HepG2 (cell line): ENCODE results near the gene SLC17A9. TPM values are rescaled to one million over a fixed set of nuclear protein-coding genes. Genes with fewer than 3 reads are reported as not detected.

Experiments used
- BCL3 ChIP-seq: sonication (generic); formaldehyde crosslinking; IDR thresholded peaks from 2 replicates; pipeline ENCODE4 v1.5.1; 2020; ENCODE audit warnings: mild to moderate bottlenecking, missing genetic modification reagents, moderate library complexity
- FOXK2 ChIP-seq: fragments of 450-650 bp; IDR thresholded peaks from 2 replicates; pipeline ENCODE4 v1.6.1; 2016
- HMG20A ChIP-seq: IDR thresholded peaks from 2 replicates; pipeline ENCODE4 v1.6.1; 2016; ENCODE audit warnings: borderline replicate concordance
- HMGXB3 ChIP-seq: sonication (generic); formaldehyde crosslinking; IDR thresholded peaks from 2 replicates; pipeline ENCODE4 v1.4.0; 2020; ENCODE audit warnings: missing genetic modification reagents, borderline replicate concordance
- MAX ChIP-seq: IDR thresholded peaks from 2 replicates; pipeline ENCODE4 v1.6.1; 2012; ENCODE audit warnings: inconsistent platforms
- MIER3 ChIP-seq: IDR thresholded peaks from 2 replicates; pipeline ENCODE4 v1.6.1; 2016; ENCODE audit warnings: missing compliant biosample characterization, borderline replicate concordance
- NFKBIZ ChIP-seq: IDR thresholded peaks from 2 replicates; pipeline ENCODE4 v1.6.1; 2018; ENCODE audit warnings: missing genetic modification reagents, missing compliant biosample characterization
- REST ChIP-seq, 2 experiments: IDR thresholded peaks; 2 replicates each; pipeline ENCODE4 v1.6.1; 2011 to 2012; ENCODE audit warnings: low read length in 2 of 2, borderline replicate concordance in 1 of 2, low read depth in 1 of 2, mild to moderate bottlenecking in 1 of 2, moderate library complexity in 1 of 2
- TEAD3 ChIP-seq: optimal IDR thresholded peaks from 2 replicates; pipeline ENCODE3; 2016; ENCODE audit warnings: borderline replicate concordance
- ZBTB21 ChIP-seq: sonication (generic); formaldehyde crosslinking; IDR thresholded peaks from 2 replicates; pipeline ENCODE4 v1.4.0; 2020; ENCODE audit warnings: missing genetic modification reagents
- ZNF691 ChIP-seq: sonication (generic); formaldehyde crosslinking; IDR thresholded peaks from 2 replicates; pipeline ENCODE4 v1.4.0; 2020; ENCODE audit warnings: missing genetic modification reagents, low read depth, mild to moderate bottlenecking, borderline replicate concordance
- ZNF7 ChIP-seq: IDR thresholded peaks from 2 replicates; pipeline ENCODE4 v1.6.1; 2016; ENCODE audit warnings: missing biosample characterization, missing genetic modification reagents
- ZNF749 ChIP-seq: sonication (generic); formaldehyde crosslinking; IDR thresholded peaks from 2 replicates; pipeline ENCODE4 v1.8.0; 2022; ENCODE audit warnings: mild to moderate bottlenecking, missing genetic modification reagents, moderate library complexity, borderline replicate concordance
- ZNF800 ChIP-seq: sonication (generic); formaldehyde crosslinking; IDR thresholded peaks from 2 replicates; pipeline ENCODE4 v1.4.0; 2020; ENCODE audit warnings: missing genetic modification reagents
- polyA plus RNA-seq, 8 experiments: library from polyadenylated mRNA; depleted of rRNA in 3 of 8; stranded (reverse) in 7 of 8; unstranded in 1 of 8; fragments of >200 nt; fragmentation: Illumina TruSeq in 4 of 8; extraction: Trizol in 4 of 8; gene quantifications; 2 replicates each; pipeline versions ENCODE4 v1.2.1 to v1.2.3, GENCODE V29; 2011 to 2016; ENCODE audit warnings: low read depth in 4 of 8, missing spikeins in 1 of 8, mixed read lengths in 1 of 8; ENCODE audit not compliant: insufficient read depth in 1 of 8
- total RNA-seq, 5 experiments: library from RNA; depleted of rRNA; stranded (reverse); fragments of >200 nt; fragmentation: Illumina TruSeq; extraction: Trizol; gene quantifications; 2 replicates each; pipeline ENCODE4 v1.2.3, GENCODE V29; 2016; ENCODE audit warnings: low read depth in 1 of 5

Gene SLC17A9
- total and polyA plus RNA-seq, 2 of the 13 experiments (the other 11 are each of a cell fraction or from before 2014, with no cell fraction given) = 110 to 191 TPM

- TF ChIP-seq ZNF691 (peak; percentile 93), REST (IDR thresholded peaks at IDR 0.05; ENCODE audit: borderline replicate concordance in 1 of 2, low read depth in 1 of 2, low read length in 2 of 2) (peak in 1 of 2 experiments; percentile 68; a peak in 1 of 4 replicates), HMG20A (CRISPR knock-in tag) (no peak), ZBTB21 (CRISPR knock-in tag) (peak; percentile 43; the same call in 1 of the 2 replicates), MIER3 (CRISPR knock-in tag) (peak; percentile 17; the same call in 1 of the 2 replicates), BCL3 (CRISPR knock-in tag) (peak; percentile 91; the same call in 1 of the 2 replicates), FOXK2 (no peak), MAX (peak; percentile 66; the same call in 1 of the 2 replicates), ZNF800 (peak; percentile 37; the same call in 1 of the 2 replicates), HMGXB3 (CRISPR knock-in tag) (no peak; the same call in 1 of the 2 replicates), TEAD3 (CRISPR knock-in tag) (peak; percentile 84), ZNF7 (CRISPR knock-in tag) (0 out of 2 replicates have a peak, but pooled peaks have one; percentile 7), ZNF749 (CRISPR knock-in tag) (peak; percentile 96), NFKBIZ (CRISPR knock-in tag) (peak; percentile 19; the same call in 1 of the 2 replicates)
These were observed 26.0 kb upstream of the SLC17A9 start, which contains the start of gene DIDO1 (continued) for GRCh38 chr20:62926229-62927127.
